ENCODE results near the gene GALNT18.
"Not testable (repeated sequence)": the region's sequence is repeated elsewhere in the genome, so short reads cannot be mapped to it uniquely, and the experiment has no call there.

The GALNT18 gene

DNA sequence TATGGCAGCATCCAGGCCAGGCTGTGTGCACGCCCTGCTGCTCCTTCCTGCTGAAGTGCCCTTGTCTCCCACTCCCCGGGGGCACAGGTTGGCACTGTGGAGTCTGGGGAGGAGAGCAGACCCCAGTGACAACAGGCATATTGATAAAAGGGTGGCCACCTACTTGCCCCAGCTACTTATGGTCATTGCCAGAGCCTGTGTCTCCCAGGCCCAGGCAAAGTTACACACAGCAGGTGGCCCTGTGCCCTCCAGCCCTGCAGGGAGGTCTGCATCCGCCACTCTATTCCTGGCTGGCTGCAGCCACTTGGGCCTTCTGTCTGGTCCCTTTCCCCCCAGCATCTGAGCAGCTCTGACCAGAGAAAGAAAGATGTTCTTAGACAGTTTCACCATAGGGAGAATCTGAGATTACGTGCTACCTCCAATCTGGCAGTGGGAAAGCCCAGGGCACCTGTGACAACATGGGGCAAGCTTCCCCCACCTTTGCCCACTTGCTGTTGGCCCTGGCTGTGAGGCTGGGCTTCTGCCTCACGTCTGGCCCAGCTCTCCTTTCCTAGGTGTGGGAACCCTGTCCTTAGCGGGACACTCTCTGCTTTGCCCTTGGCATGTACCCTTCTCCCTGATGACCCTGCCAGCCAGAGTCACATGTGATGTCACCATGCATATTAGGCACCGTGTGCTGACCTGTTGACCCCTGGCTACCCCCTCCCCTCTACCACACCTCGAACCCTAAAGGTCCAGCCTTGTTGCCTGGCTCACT is 243.4 kb downstream of the GALNT18 start:
- no peak for DNase-seq

DNA sequence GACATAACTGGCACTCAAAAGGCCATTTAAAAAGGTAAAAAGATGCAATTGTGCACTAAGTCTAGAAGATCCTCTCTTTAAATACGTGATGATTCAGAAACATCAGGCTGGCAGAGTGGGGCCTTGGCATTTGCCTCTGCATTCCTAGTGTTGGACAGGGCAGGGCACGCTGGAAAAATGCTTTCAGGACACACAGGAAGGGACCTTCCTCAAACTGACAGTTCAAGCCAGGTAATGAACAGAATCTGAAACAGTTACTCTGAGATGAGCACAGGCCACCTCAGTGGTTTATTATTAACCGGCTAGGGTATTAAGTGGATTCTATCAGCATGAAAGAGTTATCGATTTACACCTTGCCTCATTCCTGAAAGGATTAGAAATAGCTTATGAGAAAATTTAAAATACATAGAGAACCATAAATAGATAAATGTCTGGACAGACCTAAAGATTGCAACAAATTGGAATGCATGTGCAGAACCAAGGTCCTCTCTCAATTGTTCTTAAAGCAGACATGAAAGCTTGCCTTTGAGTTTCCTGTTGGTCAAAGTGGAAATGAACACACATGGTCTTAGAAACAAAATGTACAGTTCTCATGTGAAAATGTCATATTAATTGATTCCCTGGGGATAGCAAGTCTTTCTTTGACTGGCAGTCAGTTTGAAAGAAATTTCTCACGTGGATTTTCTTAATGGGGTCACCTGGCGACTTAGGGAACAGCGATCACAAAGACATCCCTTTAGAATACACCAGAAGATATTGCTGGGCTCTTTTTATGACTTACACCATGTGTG is 247.3 kb downstream of the GALNT18 start:
- no peak for DNase-seq

DNA sequence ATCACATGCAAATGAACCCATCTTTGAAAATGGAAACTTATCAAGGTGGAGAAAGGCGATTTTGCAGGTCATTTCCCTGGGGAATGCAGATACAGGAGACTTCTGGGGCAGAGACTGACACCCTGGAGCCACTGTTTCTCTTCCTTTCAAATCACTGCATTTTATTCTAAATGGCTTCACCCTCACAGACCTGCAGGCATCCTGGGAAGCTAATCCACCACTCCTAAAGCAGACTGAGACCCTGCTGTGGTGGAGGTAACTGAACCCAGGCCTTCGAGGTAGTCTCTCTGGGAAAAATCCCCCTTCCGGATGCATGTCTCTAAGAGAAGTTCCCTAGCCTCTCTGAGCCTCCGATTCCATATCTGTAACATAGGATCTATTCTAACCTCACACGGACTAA is 247.9 kb downstream of the GALNT18 start:
- no peak for DNase-seq

DNA sequence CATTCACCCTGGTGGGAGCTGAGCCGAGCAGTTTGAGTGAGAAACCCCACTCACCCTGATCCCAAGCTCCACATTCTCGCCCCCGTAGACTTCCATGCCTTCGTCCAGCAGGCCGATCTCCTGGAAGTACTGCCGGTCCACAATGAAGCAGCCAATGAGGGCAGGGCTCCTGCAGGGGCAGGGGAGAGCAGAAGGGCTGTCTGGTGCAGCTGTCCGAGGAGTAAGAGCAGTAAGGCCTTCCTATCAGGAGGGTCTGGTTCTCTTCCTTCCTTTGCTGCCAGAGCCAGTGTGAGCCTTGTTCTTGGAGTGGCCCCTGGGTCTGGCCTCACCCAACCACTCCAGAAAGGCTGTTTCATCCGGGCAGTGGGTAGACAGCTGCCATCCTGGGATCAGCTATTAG is 249.3 kb downstream of the GALNT18 start:
- DNase-seq, result no peak

DNA sequence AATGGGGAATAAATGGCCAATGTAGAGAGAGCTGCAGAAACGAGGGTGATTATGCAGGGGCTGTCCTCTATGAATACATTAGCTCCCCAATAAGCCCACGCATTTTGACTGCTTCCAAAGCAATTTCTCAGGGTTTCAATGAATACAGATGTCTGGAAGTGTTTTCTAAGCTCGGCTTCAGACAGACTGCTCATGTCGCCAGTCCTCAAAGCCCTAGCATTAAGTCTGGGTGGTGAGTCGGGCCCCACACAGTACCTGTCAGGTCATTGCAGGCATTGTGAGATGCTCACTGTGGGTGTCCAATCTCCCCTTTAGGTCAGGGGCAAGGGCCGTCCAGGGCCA is 250.9 kb downstream of the GALNT18 start:
- DNase-seq, result no peak

DNA sequence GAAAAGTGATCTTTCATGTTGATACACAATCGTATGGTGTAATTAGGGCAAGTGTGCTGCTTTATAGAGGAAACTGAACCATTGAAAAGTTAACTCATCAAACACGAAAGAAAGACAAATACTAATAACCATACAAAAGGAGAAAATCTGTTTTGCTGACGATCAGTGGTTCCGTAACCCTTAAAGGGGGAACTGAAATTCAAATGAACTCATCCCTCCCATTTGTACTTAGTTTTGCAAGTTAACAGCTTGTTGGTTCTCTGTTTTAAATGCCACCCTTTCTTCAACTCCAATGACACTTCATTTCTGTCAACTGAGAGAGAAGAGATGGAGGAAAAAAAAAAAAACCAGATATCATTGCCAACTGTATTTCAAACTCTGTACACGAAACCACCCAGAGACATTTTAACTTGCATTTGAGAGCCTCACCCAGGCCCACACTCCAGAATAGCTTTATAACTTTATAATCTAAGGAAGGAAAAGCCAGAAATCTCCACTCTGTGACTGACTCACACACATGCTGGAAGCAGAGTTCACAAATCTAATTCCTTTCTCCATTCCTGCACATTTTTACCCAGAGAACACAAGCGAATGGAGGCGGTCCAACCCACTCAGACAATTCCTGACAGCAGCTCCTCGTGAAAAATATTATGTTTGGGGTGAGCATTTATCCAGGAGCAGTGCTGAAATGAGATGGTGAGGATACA is 251.4 kb downstream of the GALNT18 start:
- DNase-seq, result no peak

DNA sequence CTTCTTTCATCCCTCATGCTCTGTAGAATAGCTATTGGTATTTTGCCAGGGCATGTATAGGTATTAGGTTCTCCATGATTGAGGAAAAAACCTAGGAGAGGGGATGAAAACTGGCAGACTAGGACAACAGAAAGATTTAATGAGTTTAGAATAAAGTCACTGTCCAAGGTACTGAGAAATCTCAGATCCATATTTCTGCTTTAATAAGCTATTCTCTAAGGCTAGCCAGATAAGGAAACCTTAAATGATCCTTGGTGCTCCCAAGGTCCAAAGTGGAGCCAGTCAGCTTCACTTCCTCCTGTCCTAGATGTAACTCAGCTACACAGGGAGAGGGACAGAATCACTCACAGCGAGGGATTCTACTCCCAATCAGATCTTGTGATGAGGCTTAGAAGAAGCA is 255.0 kb downstream of the GALNT18 start:
- no peak for DNase-seq

DNA sequence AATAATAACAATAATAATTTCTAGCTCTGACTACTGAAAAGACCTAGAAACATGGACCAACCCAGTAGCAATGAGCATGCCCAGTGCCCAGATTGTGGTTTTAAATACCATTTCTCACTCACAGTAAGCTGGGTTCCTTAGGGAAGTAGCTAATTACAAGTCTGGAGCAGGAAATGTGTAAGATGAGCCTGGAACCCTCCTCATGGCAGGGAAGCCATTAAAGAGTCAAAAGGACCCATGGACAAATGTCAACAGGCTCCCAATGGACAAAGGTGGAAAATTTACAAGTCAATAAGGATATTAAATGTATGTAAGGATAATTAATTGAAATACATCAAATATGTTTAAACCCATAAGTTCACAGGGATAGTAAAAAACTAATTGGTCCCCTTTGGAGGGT is 258.1 kb downstream of the GALNT18 start:
- DNase-seq, result no peak

DNA sequence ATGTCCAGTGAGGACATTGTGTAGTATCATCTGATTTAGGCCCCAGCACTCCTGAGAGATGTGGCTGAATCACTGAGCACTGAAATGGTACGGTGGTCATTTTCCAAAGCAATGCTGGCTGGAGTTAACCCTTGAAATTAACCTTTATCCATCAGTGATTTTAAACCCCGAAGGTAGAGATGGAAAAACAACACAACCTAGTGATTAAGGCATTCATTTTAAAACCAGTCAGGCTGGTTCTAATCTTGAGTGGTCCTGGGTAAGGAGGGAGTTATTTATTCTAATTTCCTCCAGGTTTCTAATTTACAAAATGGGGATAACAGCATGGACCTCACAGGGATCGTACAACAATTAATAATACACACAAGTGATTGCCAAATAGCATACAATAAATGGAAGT is 262.2 kb downstream of the GALNT18 start:
- DNase-seq, result no peak

DNA sequence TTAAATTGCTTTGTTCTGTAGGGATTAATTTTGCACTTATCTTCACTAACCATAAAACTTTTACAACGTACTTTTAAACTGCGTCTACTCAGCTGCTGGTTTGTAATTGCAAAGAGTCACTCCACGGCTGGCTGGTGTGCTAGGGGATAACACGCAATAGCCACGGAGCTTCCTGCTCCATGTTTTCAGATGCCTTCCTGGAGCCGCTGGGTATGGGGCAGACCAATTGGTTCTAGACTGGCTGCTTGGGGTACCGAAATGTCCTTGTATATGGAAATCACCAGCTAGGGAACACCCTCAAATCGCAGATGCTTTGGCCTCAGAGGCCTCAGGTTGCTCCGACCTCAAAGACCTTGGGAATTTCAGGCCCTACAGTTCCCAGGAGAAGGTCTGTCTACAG is 265.0 kb downstream of the GALNT18 start:
- no peak for DNase-seq

DNA sequence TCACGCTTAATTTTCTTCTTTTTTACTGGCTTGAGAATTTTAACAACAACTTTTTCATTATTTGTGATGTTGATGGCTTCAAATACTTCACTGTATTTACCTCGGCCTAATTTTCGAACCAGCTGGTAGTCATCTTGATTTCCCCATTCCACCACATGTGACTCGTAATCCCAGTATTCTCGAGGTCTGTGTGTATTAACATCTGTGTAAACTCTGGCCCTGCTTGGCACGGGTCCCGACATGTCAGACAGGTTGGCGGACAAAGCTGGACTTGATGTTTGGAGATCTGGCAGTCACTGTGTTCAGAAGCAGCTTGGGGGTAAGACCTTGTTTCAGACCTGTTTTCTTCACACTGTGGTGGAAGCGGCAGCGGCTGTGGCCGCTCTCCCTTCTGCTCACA is 268.9 kb downstream of the GALNT18 start, which contains the start of gene CSNK2A3:
TSS of gene CSNK2A3 (minus strand) at position 373 of the 400 bp plus-strand sequence. CDS start at position 242, 131 bp downstream.
- not testable (repeated sequence) for DNase-seq

DNA sequence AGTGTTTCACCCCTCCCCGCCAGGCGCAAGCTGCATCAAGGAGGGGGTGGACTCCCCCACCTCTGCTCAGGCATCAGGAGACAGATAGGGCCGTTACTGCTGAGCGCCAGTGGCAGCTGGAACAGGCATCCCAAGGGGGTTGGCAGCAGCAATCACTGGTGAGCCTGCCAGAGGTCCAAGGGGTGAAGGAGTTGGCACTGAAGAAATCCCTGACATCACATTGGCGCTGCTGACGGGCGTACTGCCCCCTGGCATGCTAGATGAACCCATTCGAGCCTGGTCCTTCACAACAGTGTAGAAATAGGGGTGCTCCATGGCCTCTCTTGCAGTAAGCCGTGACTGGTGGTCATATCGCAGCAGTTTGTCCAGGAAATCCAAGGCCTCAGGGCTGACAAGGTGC is 270.0 kb downstream of the GALNT18 start:
- not testable (repeated sequence) for DNase-seq

DNA sequence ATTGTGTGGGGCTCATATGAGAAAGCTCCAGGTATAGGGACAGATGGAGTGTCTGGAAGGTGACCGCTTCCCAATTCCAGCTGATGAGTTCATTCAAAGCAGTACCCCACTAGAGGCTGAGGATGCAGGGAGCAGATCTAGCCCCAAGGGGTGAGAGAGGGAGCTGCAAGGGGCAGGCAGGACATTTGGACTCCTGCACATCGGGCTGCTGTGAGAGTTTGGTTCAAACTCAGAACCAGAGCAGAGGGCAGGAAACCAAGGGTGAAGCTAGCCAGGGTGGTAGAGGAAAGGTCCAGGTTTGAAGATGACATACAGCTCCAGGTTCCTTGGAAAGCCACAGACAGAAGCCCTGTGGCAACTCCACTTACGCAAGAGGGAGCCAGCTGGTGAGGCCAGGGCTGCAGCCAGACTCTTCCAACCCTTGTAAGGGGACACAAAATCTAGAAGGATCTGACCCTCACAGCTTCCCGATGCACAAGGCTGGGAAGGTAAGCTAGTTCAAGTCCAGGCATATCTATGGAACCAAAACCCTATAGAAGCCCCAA is 270.7 kb downstream of the GALNT18 start:
- no peak for DNase-seq

DNA sequence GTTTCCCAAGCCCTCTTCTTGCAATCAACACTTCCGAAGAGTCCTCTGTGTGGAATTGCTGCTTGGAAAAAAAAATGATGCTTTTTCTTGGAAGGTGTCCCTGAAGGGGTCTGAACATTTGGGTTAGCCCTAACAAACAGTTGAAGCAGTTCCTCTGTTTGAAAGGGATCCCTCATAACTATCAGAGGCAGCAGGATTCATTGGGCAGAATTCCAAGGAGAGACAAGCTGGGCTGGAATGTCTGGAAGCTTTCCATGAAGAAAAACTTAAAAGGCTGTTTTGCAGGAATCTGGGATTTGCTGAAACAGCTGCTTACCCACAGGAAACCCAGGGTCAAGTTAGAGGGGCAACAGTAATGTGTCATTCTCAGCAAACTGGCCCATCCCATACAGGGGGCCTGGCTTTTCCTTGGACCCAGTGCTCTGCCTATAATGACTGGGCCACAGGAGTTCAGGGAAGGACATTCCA is 271.9 kb downstream of the GALNT18 start:
- peak; percentile 88 for DNase-seq

DNA sequence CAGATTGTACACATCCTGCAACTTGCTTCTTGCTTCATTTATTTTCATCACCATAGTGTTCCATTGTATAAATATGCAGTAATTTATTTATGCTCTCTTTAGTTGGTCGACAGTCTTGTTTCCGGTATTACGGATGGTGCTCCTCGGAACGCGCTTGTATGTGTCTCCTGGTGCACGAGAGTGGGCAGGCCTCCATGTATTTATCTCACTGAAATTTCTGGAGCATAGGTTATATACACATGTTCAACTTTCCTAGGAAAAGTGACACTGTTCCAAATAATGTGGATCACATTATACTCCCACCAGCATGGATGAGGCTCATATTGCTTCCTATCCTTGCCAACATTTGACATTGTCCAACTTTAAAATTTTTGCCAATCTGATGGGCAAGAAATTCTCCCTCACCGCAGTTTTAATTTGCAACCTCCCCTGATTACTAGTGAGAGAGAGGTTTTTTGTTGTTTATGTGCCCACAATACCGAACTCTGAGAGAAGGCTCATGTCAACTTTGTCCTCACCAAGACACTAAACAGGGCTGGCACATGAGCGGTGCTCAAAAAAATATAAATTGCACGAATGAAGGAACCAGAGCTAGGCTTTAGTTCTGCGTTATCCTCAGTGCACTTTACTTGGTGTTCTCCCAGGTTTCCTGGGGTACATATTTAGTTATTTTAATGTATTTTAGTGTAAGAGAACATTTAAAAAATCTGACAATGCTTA is 272.5 kb downstream of the GALNT18 start:
- no peak for DNase-seq

DNA sequence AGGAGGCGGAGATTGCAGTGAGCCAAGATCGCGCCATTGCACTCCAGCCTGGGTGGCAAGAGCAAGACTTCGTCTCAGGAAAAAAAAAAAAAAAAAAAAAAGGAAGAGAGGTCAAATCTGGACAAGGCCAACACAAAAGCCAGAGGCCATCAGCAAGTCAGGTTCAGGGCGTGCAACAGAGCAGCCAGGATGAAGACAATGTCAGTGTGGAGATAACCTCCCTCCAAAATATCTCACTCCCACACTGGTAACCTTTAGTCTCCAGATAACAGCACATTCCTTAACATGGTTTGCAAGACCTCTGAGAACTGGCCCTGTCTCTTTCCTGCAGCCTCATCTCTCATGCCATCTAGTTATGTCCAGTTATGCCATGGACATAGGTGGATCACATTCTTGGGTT is 273.5 kb downstream of the GALNT18 start:
- DNase-seq, result peak; percentile 64

DNA sequence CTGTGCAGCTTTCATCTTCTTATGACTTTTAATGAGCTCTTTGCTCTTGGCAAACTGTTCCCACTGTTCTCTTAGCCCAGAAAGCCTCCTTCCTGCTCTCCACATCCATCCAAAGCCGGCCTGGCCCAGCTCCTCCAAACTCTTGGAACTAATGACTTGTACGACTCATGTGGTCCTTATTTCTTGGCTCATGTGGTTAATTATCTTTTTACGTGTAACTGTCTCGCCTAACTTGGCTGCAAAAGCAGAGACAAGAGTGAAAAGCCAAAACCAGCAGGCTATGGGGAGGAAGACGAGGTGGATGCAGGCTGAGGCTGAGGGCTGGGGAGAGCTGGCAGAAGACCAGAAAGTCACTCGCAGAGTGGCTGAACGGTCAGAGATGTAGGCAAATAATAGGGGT is 274.2 kb downstream of the GALNT18 start:
- no peak for DNase-seq

DNA sequence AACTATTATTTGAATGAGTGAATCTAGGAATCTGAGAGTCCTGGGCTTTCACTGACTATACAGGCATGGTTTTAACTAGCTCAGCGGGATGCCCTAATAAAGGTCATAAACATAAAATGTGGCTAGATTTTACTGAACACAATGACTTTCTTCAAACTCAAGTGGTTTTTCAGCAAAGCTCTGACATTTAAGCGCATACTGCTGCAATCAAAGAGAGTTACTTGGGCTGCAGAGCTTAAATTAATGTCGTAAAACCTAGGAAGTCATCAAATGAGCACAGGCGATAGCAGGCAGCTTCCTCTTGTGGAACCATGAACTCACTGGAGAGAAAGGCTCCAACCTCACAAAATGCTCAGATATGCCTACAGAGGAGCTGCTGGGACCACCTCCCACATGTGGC is 275.5 kb downstream of the GALNT18 start:
- DNase-seq, result no peak

DNA sequence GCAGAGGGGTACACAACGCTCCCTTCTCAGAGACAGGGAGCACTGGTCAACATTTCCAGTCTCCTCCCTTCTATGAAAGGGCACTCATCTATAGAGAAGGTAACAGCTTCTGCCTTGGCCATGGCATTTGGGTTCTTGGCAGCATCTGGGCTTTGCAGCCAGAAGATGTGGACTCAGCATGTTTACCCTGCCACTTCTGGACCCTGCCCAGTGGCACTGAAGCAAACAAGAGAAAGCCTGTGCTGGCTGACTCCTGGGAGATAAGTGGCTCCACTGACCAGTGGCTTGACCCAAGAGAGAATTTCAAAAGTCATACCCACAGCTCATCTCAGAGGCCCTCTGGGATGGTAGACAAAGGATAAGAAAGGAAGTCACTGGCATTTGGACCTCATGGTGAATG is 276.7 kb downstream of the GALNT18 start:
- DNase-seq, result no peak

DNA sequence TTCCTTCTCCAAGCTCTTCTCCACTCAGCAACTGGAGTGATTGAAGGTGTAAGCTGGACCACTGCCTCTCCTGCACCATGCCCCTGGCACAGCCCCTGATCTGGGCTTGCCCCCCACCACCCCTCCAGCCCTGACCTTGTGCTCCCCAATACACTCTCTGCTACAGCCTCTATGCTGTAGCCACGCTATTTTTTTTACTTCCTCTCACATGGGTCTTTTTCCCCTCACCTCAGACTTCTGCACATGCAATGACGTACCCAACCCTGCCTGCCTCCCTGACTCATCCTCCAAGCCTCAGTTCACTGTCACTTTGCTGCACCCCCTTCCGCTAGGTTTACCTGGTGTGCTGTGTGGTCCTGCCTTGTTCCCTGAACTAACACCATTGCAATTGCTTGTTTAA is 277.8 kb downstream of the GALNT18 start:
- no peak for DNase-seq

DNA sequence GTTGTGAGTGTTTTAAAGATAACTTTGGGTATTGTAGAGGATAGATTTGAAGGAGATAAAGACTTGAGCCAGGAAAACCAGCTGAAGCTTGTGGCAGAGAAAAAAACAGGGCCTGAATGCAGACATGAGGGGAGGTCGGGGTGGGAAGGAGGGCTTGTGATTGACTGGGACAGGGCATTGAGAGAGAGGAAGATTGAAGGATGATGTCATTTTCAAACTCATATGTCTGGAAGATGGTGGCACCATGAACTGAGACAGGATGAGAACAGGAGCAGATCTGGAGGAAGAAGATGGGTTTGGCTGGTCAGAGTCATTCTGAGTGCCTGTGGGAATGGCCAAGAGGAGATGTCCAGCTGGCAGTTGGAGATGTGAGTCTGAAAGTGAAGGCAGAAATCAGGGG is 283.5 kb downstream of the GALNT18 start:
- no peak for DNase-seq

DNA sequence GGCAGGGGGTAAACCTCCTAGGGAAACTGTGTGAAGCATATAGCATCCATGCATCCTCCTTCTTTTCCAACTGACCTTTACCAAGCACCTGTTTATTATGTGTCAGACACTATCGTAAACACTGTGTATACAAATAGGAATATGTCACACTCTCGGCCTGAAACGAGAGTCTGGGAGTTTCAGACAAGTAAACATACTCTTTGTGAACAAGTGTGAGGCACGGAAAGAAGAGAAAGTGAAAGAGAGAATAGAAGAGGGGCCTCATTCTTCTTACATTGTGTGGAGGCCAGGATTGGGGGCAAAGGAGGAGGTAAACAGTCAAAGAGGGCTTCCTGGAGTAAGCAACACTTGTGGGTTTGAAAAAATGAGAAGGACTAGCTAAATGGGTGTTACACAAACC is 285.1 kb downstream of the GALNT18 start:
- no peak for DNase-seq

DNA sequence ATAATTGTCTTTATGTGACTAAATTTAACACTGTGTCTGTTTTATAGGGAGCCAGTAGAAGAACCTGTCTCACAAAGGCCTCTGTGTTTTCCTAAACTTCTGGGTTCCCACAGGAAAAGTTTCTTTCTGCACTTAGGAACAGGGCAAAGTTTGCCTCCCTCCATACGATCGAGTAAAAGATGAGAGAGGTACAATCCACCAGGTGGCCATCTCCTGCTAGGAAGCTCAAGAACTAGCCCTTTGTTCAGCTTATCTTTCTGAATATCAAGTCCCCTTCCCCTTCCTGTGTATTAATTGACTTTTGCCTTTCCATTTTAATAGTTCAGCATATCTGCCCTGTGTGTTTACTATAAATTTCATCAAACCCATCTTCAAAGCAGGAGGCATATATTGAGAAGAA is 286.8 kb downstream of the GALNT18 start:
- no peak for DNase-seq

Data from NCI-H226 (cell line).